AG10803 (cell line): ENCODE data around the gene LRP1B.

Experiments
- DNase-seq: peaks from one replicate; pipeline ENCODE4 v3.0.0; 2010; ENCODE audit warnings: low read depth
- H3K4me3 ChIP-seq: 2 replicates; pipeline ENCODE4 v1.5.1; 2011; ENCODE audit warnings: mild to moderate bottlenecking, low read length, control low read depth
- CTCF ChIP-seq: conservative IDR thresholded peaks from 2 replicates; pipeline ENCODE4 v1.5.1; 2011; ENCODE audit warnings: mild to moderate bottlenecking, low read length, control low read depth, inconsistent platforms

LRP1B gene

GRCh38 chr2:141125432-141125831, 1005.4 kb downstream of the LRP1B start:
- no peak overlapping the region for H3K4me3 ChIP-seq
- TF ChIP-seq CTCF: no peak
- no peak for DNase-seq

DNA sequence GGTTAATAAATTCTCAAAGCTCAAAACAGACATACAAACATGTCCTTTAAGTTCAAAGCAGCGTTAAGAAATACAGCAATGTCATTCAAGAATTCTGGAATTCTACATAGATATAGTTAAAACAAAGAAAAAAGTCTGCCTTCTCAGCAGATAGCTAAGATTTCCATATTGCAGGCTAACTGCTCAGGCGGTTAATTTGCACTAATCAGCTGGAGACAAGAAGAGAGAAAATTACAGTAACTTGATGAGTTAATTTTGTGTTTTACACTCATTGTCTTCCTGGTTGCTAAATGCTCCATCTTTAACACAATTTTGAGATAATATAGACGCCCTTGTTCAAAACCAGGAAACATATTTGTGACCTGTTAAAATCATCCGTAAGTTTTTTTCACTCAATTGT, 1012.0 kb downstream of the LRP1B start:
- no peak for DNase-seq
- H3K4me3 ChIP-seq: no peak overlapping the region
- TF ChIP-seq CTCF: no peak

- no peak overlapping the region for H3K4me3 ChIP-seq
- no peak for DNase-seq
- TF ChIP-seq CTCF: no peak
Measured at GRCh38 chr2:141113301-141113700, 1017.5 kb downstream of the LRP1B start.

DNA sequence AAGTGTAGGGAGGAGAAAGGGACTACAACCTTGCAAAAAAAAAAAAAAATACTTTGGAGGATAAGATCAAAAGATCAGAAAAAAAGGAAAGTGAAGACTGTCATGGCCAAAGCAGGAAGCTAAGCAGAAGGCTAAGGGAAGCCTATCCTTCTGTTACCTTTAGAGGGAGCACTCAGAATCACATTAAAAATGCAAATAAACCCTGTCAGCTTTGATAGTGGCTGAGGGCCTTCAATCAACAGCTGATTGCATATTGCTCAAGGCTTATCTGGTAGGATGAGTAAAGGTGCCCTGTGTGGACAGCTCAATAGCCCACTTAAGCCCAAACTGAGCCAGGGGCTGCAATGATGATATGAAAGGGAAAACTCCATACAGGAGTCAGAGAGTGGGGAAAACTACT, 1021.2 kb downstream of the LRP1B start:
- no peak for DNase-seq
- no peak; the same call in 1 of the 2 replicates for TF ChIP-seq CTCF
- no peak overlapping the region for H3K4me3 ChIP-seq

DNA sequence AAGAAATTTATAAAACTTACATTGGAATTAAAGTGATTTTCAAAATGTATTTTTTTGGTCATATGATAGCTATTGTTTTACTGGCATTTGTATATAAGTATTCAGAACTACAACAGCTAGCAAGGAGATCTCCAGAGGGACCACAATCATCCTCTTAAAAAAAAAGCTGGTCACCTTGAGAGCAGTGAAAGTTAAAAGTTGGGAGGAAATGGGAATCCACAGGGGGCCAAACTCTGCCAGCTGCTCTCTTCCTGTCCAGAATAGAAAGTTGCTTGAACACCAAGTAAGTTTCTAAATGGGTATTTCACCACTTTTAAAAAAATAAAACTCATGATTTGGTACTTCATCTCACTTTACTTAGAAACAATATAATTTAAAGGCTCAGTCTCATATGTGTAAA, 1025.1 kb downstream of the LRP1B start:
- no peak overlapping the region for H3K4me3 ChIP-seq
- no peak for DNase-seq
- TF ChIP-seq CTCF: no peak

DNA sequence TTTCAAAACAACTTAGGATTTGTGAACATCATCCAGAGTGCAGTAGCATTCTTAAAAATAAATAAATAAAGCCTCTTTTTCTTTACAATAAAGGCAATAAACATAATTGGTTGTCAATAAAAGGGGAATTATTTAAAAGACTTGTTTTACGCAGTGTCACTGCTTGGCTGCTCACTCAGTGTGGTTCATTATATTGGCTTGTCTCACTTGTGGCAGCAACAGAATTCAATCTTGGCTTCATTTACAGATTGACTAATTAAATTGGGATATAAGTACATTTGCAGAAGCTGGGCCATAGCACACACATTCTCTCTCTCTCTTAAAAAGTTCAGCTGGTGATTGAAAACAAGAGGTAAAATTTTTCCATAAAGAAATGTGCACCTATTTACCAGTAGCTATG, 1027.6 kb downstream of the LRP1B start:
- DNase-seq: no peak
- no peak overlapping the region for H3K4me3 ChIP-seq
- TF ChIP-seq CTCF: no peak

DNA sequence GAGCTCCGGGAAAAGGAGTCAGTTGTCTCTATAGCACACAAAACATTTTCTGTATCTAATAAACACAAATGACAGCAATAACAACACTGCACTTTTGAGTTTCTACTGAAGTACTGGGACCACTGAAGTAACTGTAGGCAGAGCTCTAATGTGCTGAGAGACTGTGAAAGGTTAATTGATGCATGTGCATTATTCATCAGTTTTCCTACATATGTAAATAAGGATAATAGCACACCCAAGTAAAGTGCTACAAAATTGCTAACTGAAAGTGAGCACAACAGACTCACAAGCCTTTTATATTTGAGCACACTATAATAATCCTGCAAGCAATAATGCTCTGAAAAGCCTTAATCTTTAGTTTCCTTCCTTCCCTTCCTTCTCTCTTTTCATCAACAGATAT, 1051.6 kb downstream of the LRP1B start:
- no peak for TF ChIP-seq CTCF
- no peak overlapping the region for H3K4me3 ChIP-seq
- DNase-seq: no peak
